GM19025 (cell line): ENCODE measurements around the gene CYLD.

ENCODE experiments used
- ATAC-seq: cut with Tn5 transposase; IDR thresholded peaks from one replicate; pipeline ENCODE4 v1.9.1; 2021; ENCODE audit warnings: mild to moderate bottlenecking, low read depth, moderate library complexity; ENCODE audit not compliant: unreplicated experiment

Gene CYLD

GRCh38 chr16:50741781-50742575 lies at the start of gene CYLD:
Gene CYLD (plus strand): TSS chr16:50742086. CDS start chr16:50749699, 7,613 bp downstream.
- ATAC-seq = peak; percentile 87

GRCh38 chr16:50692644-50692998 lies 49.3 kb upstream of the CYLD start:
- ATAC-seq = no peak

DNA sequence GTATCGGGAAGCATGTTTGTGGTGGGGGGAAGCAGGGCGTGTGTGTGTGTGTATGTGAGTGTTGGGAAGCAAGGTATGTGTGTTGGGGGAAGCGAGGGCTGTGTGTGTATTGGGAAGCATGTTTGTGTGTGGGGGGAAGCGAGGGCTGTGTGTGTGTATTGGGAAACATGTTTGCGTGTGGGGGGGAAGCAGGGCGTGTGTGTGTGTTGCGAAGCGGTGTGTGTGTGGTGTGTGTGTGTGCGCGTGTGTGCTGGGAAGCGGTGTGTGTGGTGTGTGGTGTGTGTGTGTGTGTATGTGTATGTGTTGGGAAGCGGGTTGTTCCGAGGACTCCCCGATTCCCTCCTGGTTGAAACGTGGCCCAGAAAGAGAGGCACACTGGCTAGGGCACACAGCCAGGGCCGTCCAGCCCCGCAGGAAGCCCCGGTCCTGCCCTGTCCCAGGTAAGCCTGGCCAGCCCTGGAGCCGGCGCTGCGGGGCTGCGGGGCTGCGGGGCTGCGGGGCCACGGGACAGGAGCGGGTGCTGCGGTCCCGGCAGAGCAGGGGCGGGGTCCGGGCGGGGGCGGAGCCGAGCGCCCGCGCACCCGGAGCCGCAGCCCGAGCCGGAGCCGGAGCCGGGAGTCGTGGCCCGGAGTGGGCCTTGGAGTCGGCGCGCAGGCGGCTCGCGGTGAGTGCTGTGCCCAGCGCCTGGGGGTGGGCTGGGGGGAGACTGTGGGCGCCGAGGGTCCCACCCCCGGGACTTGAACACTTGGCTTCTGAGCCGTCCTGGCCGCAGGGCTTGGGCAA lies 48.7 kb upstream of the CYLD start, which contains the start of gene NOD2:
NOD2 (plus strand) TSS at position 608 of the 783 bp plus-strand sequence. CDS start 5,890 bp downstream, outside the sequence.
- no peak for ATAC-seq

DNA sequence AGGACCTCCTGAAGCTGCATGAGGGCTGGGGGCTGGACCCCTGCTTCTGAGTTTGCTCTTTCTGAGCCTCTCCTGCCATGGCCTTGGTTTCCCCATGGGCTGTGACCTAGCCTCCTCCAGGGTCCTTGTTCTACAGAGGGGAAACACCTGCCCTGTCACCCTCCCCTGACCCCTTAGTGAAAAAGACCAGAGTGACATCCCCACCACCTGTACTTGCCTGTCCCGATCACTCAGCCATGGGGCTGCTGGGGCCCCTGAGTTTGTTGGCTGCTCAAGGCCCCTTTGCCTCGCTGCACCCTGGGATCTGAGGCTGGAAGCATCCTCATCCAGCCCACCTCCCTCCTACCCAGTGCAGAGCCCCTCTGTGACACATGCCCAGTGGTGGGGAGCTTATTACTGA lies 47.7 kb upstream of the CYLD start:
- no peak for ATAC-seq

- no peak for ATAC-seq
Observed at GRCh38 chr16:50695017-50696000, 46.6 kb upstream of the CYLD start.

GRCh38 chr16:50696126-50696525 lies 45.8 kb upstream of the CYLD start:
- peak; percentile 31 for ATAC-seq

DNA sequence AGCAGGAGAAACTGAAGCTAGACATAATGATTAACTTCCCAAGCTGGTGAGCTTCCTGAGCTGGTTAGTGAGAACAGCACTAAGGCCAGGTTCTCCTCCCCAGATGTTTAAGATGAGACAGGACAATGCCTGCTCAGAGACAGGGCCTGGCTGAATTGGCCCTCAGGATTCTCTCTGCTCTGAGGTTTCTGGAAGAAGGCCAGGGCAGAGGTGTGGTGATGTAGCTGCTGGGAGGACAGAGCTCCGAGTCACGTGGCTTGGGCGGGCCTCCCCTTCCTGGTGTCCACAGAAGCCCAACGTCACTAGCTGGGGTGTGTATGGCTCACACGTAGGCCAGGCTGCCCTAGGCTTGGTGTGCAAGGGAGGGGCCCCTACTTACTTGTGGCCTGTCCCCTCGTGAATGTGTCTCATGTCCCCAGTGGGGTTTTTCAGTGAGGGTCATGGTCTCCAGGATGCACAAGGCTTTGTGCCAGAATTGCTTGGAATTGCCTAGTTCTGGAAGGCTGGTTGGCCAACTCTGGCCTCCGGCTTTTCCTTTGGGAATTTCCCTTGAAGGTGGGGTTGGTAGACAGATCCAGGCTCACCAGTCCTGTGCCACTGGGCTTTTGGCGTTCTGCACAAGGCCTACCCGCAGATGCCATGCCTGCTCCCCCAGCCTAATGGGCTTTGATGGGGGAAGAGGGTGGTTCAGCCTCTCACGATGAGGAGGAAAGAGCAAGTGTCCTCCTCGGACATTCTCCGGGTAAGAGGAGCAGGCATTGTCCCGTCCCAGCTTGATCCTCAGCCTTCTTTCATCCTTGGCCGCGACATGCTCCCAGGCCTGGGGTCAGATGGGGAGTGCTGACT lies 45.1 kb upstream of the CYLD start:
- peak; percentile 51 for ATAC-seq

GRCh38 chr16:50697421-50697715 lies 44.5 kb upstream of the CYLD start:
- no peak for ATAC-seq

DNA sequence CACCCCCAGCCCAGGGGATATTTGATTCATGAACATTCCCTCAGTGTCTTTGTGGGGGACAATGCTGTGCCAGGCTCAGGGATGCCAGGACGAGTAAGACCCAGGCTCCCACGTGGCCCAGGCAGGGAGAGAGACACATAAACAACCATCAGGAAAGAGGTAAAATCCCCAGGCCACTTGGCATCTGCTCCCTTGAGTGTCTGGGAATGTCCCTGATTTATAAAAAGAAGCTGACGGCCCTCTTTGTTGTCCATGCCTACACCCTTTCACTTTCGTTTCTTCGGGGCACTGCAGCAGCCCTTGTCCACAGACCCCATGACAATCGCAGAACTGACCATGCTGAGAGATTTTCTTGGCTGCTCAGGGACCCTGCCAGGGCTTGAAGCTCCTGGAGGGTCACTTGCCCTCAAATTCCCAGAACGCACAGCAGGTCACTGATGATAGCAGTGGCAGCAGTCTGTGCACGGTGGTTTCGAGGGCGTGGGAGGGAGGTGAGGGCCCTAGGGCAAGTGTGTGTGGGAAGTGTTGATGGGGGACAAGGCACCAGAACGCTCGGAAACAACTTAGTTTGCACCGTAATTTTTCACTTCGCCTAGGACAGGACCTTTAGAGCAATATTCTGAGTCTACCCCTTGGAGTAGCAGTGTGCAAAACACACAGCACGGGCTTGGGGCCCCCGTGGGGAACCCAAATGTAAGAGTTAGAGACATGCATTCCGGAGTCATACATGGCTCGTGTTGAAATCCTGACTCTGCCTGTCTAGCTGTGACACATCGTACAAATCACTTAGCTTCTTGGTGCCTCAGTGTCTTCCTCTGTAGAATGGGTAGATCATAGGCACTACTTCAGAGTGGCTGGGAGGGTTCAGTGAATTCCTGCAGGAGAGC lies 43.8 kb upstream of the CYLD start:
- ATAC-seq = peak; percentile 41

GRCh38 chr16:50699326-50700159 lies 42.3 kb upstream of the CYLD start:
- no peak for ATAC-seq

GRCh38 chr16:50702725-50703124 lies 39.2 kb upstream of the CYLD start:
- ATAC-seq = no peak

DNA sequence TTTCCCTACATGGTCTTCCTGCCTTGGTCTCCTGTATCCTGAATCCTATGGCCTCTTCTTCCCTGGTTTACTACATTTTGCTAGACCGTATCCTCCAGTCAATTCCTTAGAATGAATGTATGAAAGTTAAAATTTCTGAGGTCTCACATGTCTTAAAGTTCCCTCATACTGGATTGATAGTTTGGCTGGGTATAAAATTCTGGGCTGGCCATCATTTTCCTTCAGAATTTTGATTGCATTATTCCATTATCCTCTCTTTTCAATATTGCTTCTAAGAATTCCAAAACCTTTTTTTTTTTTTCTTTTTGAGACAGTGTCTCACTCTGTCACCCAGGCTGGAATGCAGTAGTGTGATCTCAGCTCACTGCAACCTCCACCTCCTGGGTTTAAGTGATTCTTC lies 37.6 kb upstream of the CYLD start:
- no peak for ATAC-seq

DNA sequence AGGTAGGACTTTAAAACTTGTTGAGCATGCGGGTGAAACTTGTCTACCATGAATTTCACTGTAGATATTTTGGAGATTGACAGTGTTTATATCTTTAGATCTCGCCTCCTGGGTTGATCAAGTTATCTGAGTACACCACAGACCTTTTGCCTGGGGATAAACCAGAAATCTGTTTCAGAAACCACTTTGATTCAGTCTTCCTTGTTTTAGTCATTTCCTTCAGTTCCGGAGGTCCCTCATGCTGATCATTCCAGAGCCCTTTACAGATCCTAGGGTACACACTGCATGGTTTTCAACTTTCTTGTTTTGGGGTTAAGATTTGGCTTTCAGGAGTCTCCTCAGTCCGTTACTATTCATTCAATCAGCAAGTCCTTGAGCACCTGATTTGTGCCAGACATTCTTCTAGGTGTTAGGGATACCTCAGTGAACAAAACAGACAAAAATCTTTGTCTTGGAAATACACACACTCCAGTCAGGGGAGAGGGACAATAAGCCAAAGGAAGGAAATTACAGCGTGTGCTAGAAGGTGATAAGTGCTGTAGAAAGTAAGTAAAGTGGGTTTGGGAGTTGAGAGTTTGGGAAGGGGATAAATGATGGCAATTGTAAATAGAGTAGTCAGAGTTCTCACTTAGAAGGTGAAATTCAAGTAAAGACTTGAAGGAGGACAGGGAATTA lies 36.3 kb upstream of the CYLD start:
- ATAC-seq = no peak

GRCh38 chr16:50706250-50706649 lies 35.6 kb upstream of the CYLD start:
- ATAC-seq = no peak

- no peak for ATAC-seq
Observed at GRCh38 chr16:50708373-50709060, 33.4 kb upstream of the CYLD start.

GRCh38 chr16:50709061-50709684 lies 32.7 kb upstream of the CYLD start:
- ATAC-seq = peak; percentile 70
